Heart left ventricle (tissue), 16 donors: ENCODE measurements around the gene COL27A1. TPM values are rescaled to one million over a fixed set of nuclear protein-coding genes. Genes with fewer than 3 reads are reported as not detected.

Experiments used
- ATAC-seq, 4 donors: fragments of 200-7000 bp; cut with Tn5 transposase; one replicate each; pipeline ENCODE4 v1.9.1; 2020 to 2022; ENCODE audit warnings: moderate library complexity in 4 of 4, mild to moderate bottlenecking in 3 of 4, moderate number of reproducible peaks in 1 of 4
- DNase-seq, 5 donors: peaks; one replicate each; pipeline ENCODE4 v3.0.0-alpha.2; 2020
- H3K27ac ChIP-seq, 12 donors: fragments of 200-600 bp; sonication (generic) in 4 of 12; one replicate each; pipeline versions ENCODE4 v1.5.0 to v1.8.0; 2016 to 2022; ENCODE audit warnings: mild to moderate bottlenecking in 2 of 12
- H3K27me3 ChIP-seq, 9 donors: fragments of 200-600 bp; sonication (generic) in 2 of 9; one replicate each; pipeline versions ENCODE4 v1.5.1 to v1.8.0; 2016 to 2022; ENCODE audit warnings: mild to moderate bottlenecking in 3 of 9
- H3K36me3 ChIP-seq, 9 donors: fragments of 200-600 bp; sonication (generic) in 2 of 9; one replicate each; pipeline versions ENCODE4 v1.5.0 to v1.8.0; 2018 to 2022; ENCODE audit warnings: mild to moderate bottlenecking in 2 of 9
- H3K4me1 ChIP-seq, 12 donors: fragments of 200-600 bp; sonication (generic) in 4 of 12; one replicate each; pipeline versions ENCODE4 v1.5.0 to v1.8.0; 2016 to 2022; ENCODE audit warnings: mild to moderate bottlenecking in 3 of 12
- H3K4me3 ChIP-seq, 12 donors: fragments of 200-600 bp; sonication (generic) in 4 of 12; one replicate each; pipeline versions ENCODE4 v1.5.0 to v1.8.0; 2017 to 2022; ENCODE audit warnings: mild to moderate bottlenecking in 9 of 12, moderate library complexity in 4 of 12
- H3K9me3 ChIP-seq, 12 donors: fragments of 200-600 bp; sonication (generic) in 4 of 12; one replicate each; pipeline versions ENCODE4 v1.5.0 to v1.8.0; 2016 to 2022; ENCODE audit warnings: mild to moderate bottlenecking in 1 of 12
- POLR2A ChIP-seq, 2 donors: fragments of 450-650 bp; IDR thresholded peaks; one replicate each; pipeline ENCODE4 v1.6.1; 2017; ENCODE audit warnings: antibody characterized with exemption in 2 of 2, mild to moderate bottlenecking in 2 of 2, moderate library complexity in 2 of 2
- WGBS, 4 donors: extraction: QIAGEN DNeasy Blood & Tissue Kit in 2 of 4; methylation state at CpG; one replicate each; pipeline versions ENCODE4 v1.1.5 to v1.1.7; 2013 to 2018; 5-methylcytosine and 5-hydroxymethylcytosine counted together
- intact Hi-C, 10 donors: fragments of 100-400 bp; cut with DNase I; formaldehyde crosslinking; loops; one replicate each; pipeline versions ENCODE4 v1.11.1 to v1.14.2; 2022
- polyA plus RNA-seq, 2 donors: library from polyadenylated mRNA; stranded (reverse); fragments of 200-250 nt; gene quantifications; one replicate each; pipeline ENCODE4 v1.2.3, GENCODE V29; 2013
- total RNA-seq, 9 donors: library from RNA; depleted of rRNA in 2 of 9; stranded (reverse); fragments of >200 nt in 2 of 9; fragmentation: NEBNext Ultra II Directional in 3 of 9; extraction: Animal tissue kit (Norgen Biotek cat#: 25700) in 3 of 9; gene quantifications; one replicate each; pipeline versions ENCODE4 v1.1.0 to v1.2.4, GENCODE V29; 2016 to 2023
- TF ChIP-seq, protein P1 (sequence below), 12 donors: fragments of 200-600 bp; sonication (generic) in 4 of 12; IDR thresholded peaks; one replicate each; pipeline versions ENCODE4 v1.5.0 to v1.8.0; 2018 to 2022; ENCODE audit warnings: antibody characterized with exemption in 12 of 12, mild to moderate bottlenecking in 5 of 12
- donor health status: ischemic (EF 13 %, LVEDD 7.1; RV severe dilation, severe dysfunction).
- donor health status: healthy with polysubstance abuse.
- donor health status: DM: no; HTN: yes; CAD: no.
- donor health status: DM: no; HTN: no; CAD: no.
- donor health status: ischemic (EF 25% LVEDD 6.9; RV normal size, moderate dysfunction).
- donor health status: ischemic (EF 25% LVEDD 5.7; RV mildly dilated, moderate dysfunction).
- donor health status: healthy.
- donor health status: DM: yes; HTN: yes; CAD: no.
- donor health status: ischemic (EF 35%, LVEDD 5.7; RV mildly dilated, moderate dysfunction).
- donor health status: nonischemic (EF 11% LVEDD 7.7; RV severe dilation, severe dysfunction).
- donor health status: DM: yes; HTN: yes; CAD: no.
- donor health status: PGD.
- donor health status: ischemic (EF 29% LVEDD 5.4; RV normal size, mild dysfunction).
- donor health status: nonischemic (EF 23%, LVEDD 6.1; RV moderate dilation, normal function).

The COL27A1 gene
- total and polyA plus RNA-seq, 11 donors = 2.3 to 14.2 (median 5.2) TPM

DNA sequence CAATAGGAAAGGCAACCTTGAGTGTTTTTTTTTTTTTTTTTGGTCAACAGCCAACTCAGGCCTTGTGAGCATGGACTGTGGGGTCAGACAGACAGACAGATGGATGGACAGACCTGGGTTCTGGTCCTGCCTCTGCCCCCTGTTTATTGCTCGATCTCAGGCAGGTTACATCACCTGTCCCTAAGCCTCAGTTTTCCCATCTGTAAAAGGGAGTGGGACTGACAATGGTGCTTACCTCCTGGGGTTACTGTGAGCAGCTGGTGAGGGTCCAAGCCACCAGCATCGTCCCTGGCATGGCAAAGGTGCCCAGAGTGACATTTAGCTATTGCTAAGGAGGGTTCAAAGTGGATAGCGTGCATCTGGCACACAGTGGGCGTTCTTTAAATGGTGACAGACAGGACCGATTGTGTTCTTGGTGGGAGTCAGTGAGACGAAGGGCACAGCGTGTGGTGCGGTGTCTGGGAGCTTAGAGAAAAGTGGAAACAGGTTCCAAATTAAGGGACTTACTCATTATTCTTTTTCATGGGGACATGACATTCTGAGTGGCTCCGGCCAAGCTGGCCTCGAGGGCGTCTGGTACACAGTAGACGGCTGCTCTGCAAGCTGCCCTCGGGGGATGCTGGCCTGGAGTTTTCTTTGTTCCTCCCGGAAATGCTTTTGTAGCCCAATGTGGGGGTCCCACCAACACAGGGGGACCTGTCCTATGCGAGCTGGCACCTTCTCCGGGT is 72.1 kb downstream of the COL27A1 start:
- WGBS, 4 donors = 82 to 92% (median 85%) methylated on average over 14 to 16 of the region's 16 CpGs
- no peaks in the 10 kb centered on the region for H3K36me3 ChIP-seq
- H3K27ac ChIP-seq = no peak overlapping the region
- H3K27me3 ChIP-seq = no peaks in the 10 kb centered on the region
- DNase-seq (no peak), ATAC-seq (no peak)
- intact Hi-C loops = loop anchor here in 1 of 10 donors (2.0 kb wide), 1 partner anchor 37 kb away; no protein-coding TSS in a partner anchor
- no peak for TF ChIP-seq POLR2A (IDR thresholded peaks at IDR 0.05)
- TF ChIP-seq, protein P1, sequence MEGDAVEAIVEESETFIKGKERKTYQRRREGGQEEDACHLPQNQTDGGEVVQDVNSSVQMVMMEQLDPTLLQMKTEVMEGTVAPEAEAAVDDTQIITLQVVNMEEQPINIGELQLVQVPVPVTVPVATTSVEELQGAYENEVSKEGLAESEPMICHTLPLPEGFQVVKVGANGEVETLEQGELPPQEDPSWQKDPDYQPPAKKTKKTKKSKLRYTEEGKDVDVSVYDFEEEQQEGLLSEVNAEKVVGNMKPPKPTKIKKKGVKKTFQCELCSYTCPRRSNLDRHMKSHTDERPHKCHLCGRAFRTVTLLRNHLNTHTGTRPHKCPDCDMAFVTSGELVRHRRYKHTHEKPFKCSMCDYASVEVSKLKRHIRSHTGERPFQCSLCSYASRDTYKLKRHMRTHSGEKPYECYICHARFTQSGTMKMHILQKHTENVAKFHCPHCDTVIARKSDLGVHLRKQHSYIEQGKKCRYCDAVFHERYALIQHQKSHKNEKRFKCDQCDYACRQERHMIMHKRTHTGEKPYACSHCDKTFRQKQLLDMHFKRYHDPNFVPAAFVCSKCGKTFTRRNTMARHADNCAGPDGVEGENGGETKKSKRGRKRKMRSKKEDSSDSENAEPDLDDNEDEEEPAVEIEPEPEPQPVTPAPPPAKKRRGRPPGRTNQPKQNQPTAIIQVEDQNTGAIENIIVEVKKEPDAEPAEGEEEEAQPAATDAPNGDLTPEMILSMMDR (IDR thresholded peaks at IDR 0.05) = no peak
- no peaks in the 10 kb centered on the region for H3K9me3 ChIP-seq
- peaks cover 0 to 17% (median 4%) of the 10 kb centered on the region in 12 donors for H3K4me1 ChIP-seq
- H3K4me3 ChIP-seq = no peak overlapping the region

DNA sequence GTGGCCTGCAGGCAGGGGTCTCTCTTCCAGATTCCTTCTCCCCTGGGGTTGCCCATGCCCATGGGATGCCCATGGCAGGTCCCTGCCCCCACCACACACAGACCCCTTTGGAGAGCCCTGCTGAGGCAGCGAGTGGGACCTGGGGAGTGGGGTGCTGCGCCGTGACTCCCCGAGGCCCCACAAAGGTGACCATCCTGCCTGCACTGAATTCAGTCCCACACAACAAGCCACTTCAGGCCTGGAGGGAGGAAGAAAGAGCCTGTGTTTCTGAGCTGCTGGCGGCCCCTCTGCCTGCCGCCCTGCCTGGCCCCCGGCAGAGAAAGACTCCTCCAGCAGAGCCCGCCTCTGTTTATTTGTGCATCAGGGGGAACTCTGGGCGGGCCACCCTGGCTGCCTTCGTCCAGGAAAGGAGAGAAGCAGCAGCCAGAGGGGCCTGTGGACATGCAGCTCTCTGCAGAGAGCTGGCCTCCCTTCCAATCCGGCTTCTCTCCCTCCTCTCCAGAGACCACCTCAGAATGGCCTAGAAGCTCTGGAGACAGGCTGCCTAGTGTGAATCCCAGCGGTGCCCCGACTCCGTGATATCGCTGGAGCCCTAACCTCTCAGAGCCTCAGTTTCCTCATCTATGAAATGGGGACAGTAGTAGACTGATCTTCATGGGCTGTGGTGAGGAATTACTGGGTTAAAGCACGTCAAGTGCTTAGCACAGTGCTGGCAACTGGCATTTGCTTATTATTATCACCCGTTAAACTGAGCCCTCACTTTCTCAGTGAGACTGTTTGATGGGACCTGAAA is 72.9 kb downstream of the COL27A1 start:
- intact Hi-C loops = loop anchor here in 1 of 10 donors (2.0 kb wide), 1 partner anchor 37 kb away; no protein-coding TSS in a partner anchor
- Histone ChIP-seq H3K9me3 (no peaks in the 10 kb centered on the region), H3K36me3 (no peaks in the 10 kb centered on the region), H3K4me1 (peaks cover 0 to 17% (median 4%) of the 10 kb centered on the region in 12 donors), H3K4me3 (no peak overlapping the region), H3K27me3 (no peaks in the 10 kb centered on the region), H3K27ac (no peak overlapping the region)
- WGBS, 4 donors = 76 to 93% (median 90%) methylated on average over 12 to 17 of the region's 17 CpGs
- DNase-seq (no peak), ATAC-seq (no peak)
- TF ChIP-seq, protein P1 (IDR thresholded peaks at IDR 0.05) = no peak
- TF ChIP-seq POLR2A (IDR thresholded peaks at IDR 0.05) = no peak

DNA sequence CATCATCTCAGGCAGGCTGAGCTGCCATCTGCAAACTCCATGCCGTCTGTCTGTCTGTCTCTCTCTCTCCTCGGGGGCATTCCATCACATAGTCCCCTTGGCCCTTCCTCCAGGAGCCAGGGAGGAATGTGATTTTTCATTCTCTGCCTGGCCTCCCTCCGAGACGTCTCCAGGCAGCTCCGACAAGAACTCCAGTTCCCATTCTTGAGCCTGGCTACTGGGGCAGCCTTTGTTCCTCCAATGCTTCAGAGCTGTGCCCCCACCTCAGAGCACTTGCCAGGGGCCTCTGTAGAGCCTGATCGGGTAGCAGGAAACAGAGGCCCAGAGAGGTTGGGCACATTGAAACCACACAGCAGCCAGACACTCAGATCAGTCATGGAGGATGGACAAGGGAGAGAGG is 74.0 kb downstream of the COL27A1 start:
- no peaks in the 10 kb centered on the region for H3K36me3 ChIP-seq
- ATAC-seq (no peak), DNase-seq (no peak)
- H3K27ac ChIP-seq = no peak overlapping the region
- no peak overlapping the region for H3K4me3 ChIP-seq
- no peaks in the 10 kb centered on the region for H3K27me3 ChIP-seq
- H3K9me3 ChIP-seq = no peaks in the 10 kb centered on the region
- H3K4me1 ChIP-seq = peaks cover 0 to 28% (median 4%) of the 10 kb centered on the region in 12 donors
- 88 to 90% (median 89%) methylated on average over 6 of the region's 6 CpGs for WGBS, 4 donors
- intact Hi-C loops = loop anchor here in 1 of 10 donors (2.0 kb wide), 1 partner anchor 38 kb away; no protein-coding TSS in a partner anchor
- no peak for TF ChIP-seq POLR2A (IDR thresholded peaks at IDR 0.05)
- TF ChIP-seq, protein P1 (IDR thresholded peaks at IDR 0.05) = no peak

DNA sequence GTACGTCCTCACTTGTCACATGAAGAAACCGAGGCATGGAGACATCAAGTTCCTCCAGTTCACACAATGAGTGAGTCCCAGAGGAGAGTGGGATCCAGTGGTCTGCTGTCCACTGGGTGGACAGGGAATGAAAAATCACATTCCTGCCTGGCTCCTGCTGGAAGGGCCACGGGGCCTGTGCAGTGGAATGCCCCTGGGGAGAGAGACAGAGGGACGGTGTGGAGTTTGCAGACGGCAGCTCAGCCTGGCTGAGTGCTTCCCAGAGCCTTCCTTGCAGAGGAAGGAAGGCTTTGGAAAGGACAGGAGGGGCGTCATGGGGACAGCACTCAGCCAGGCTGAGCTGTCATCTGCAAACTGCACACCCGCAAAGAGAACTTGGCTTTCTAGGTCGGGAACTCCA is 74.7 kb downstream of the COL27A1 start:
- TF ChIP-seq, protein P1 (IDR thresholded peaks at IDR 0.05) = no peak
- no peak for TF ChIP-seq POLR2A (IDR thresholded peaks at IDR 0.05)
- DNase-seq (no peak), ATAC-seq (no peak)
- intact Hi-C loops = no loop called here
- Histone ChIP-seq H3K9me3 (no peaks in the 10 kb centered on the region), H3K27ac (no peak overlapping the region), H3K36me3 (no peaks in the 10 kb centered on the region), H3K27me3 (no peaks in the 10 kb centered on the region), H3K4me1 (peaks cover 0 to 34% (median 7%) of the 10 kb centered on the region in 12 donors), H3K4me3 (no peak overlapping the region)
- WGBS, 4 donors = 72 to 83% (median 76%) methylated on average over 6 to 8 of the region's 8 CpGs
